ENCODE results near the gene TROAP. TPM values are rescaled to one million over a fixed set of nuclear protein-coding genes. Genes with fewer than 3 reads are reported as not detected.
"Not testable (repeated sequence)": the region's sequence is repeated elsewhere in the genome, so short reads cannot be mapped to it uniquely, and the experiment has no call there.

The TROAP gene
- total RNA-seq, 1 donor from 2014 or later, result 0.66 TPM

DNA sequence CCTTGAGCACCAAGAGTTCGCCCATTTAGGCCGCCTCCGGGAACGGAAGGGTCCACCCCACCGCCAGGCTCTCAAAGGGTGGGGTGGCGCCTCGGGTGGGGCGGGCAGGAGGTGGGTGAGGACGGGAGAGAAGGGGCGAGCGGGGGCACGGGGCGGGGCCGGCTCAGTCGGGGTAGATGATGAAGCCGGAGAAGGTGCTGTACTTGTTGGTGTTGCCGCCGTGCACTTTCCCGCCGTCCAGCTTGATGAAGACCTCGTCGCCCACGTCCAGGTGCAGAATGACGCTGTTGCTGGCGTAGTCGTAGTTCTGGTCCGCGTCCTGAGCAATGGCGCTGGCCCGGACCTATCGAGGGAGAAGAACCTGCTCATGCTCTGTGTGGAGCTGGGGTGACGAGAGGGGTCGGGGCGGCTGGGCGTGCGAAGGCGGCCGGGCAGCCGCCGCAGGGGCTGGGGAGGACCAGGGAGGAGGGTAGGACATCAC is 9.9 kb downstream of the TROAP start:
- DNase-seq, result no peak
- H3K9me3 ChIP-seq (replicated peaks), result no peaks in the 10 kb centered on the region
- intact Hi-C loops (cut with micrococcal nuclease), result no loop called here
- H3K4me3 ChIP-seq, result peak overlapping the region; percentile 13
- H3K27ac ChIP-seq (replicated peaks), result no peak overlapping the region
- peaks cover 20% of the 10 kb centered on the region for H3K4me1 ChIP-seq
- peaks cover 85% of the 10 kb centered on the region for H3K27me3 ChIP-seq (ENCODE audit: low read depth)
- H3K36me3 ChIP-seq, result no peaks in the 10 kb centered on the region
- TF ChIP-seq, protein P1, sequence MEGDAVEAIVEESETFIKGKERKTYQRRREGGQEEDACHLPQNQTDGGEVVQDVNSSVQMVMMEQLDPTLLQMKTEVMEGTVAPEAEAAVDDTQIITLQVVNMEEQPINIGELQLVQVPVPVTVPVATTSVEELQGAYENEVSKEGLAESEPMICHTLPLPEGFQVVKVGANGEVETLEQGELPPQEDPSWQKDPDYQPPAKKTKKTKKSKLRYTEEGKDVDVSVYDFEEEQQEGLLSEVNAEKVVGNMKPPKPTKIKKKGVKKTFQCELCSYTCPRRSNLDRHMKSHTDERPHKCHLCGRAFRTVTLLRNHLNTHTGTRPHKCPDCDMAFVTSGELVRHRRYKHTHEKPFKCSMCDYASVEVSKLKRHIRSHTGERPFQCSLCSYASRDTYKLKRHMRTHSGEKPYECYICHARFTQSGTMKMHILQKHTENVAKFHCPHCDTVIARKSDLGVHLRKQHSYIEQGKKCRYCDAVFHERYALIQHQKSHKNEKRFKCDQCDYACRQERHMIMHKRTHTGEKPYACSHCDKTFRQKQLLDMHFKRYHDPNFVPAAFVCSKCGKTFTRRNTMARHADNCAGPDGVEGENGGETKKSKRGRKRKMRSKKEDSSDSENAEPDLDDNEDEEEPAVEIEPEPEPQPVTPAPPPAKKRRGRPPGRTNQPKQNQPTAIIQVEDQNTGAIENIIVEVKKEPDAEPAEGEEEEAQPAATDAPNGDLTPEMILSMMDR (IDR thresholded peaks at IDR 0.05; ENCODE audit: borderline replicate concordance), result no peak

DNA sequence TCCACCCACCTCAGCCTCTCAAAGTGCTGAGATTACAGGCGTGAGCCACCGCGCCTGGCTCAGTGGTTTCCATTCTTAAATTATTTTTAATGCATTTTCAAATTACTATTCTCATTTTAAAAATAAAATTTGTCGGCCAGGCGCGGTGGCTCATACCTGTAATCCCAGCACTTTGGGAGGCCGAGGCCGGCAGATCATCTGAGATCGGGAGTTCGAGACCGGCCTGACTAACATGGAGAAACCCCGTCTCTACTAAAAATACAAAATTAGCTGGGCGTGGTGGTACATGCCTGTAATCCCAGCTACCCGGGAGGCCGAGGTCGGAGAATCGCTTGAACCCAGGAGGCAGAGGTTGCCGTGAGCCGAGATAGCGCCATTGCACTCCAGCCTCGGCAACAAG is 10.7 kb downstream of the TROAP start:
- H3K27ac ChIP-seq (replicated peaks); DNase-seq; H3K9me3 ChIP-seq (replicated peaks); intact Hi-C loops (cut with micrococcal nuclease); H3K36me3 ChIP-seq; H3K4me3 ChIP-seq: not testable (repeated sequence)
- Histone ChIP-seq H3K4me1 (peaks cover 20% of the 10 kb centered on the region), H3K27me3 (ENCODE audit: low read depth) (peaks cover 94% of the 10 kb centered on the region)

DNA sequence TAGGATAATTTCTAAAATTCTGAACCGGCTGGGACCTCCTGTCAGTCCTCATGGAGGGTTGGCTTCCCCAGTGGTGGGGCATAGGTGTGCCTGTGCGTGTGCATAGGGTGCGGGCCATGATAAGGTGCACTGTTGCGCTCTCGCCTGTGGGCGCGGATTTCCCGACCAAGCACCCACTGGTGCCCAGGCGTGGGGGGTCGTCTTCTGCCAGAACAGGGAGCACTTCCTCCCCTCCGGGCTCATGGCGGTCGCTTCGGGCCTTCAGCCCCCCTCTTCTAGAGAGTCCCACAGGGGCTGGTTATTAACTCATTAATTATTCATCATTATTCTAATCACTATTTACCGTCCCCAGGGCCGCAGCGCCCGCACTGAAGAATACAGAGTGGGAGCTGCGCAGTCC is 11.2 kb downstream of the TROAP start:
- Histone ChIP-seq H3K4me1 (peaks cover 20% of the 10 kb centered on the region), H3K27me3 (ENCODE audit: low read depth) (peaks cover 98% of the 10 kb centered on the region), H3K27ac (replicated peaks) (no peak overlapping the region), H3K4me3 (no peak overlapping the region), H3K9me3 (replicated peaks) (no peaks in the 10 kb centered on the region), H3K36me3 (no peaks in the 10 kb centered on the region)
- TF ChIP-seq, protein P1 (IDR thresholded peaks at IDR 0.05; ENCODE audit: borderline replicate concordance), result no peak
- intact Hi-C loops (cut with micrococcal nuclease), result no loop called here
- no peak for DNase-seq

DNA sequence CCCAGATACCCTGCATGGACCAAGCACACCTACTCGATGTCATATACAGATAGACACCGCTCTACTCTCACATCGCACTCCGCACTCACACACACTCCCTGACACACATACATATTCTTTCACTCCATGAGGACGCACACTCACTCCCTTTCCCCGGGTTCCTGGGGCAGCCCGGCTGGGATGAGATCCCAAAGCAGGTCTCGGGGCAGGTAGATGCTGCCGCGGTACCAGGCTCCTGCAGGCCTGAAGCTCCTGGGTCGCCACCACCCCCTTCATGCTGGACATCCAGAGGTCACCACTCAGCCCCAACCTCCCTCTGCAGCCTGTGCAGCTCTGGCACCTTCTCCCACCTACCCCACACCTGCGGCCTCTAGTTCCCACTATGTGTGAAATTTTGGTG is 11.6 kb downstream of the TROAP start:
- H3K9me3 ChIP-seq (replicated peaks), result no peaks in the 10 kb centered on the region
- H3K4me1 ChIP-seq, result peaks cover 20% of the 10 kb centered on the region
- H3K27me3 ChIP-seq (ENCODE audit: low read depth), result peaks cover 99% of the 10 kb centered on the region
- no peaks in the 10 kb centered on the region for H3K36me3 ChIP-seq
- no peak overlapping the region for H3K27ac ChIP-seq (replicated peaks)
- intact Hi-C loops (cut with micrococcal nuclease), result no loop called here
- H3K4me3 ChIP-seq, result no peak overlapping the region
- DNase-seq, result no peak
- TF ChIP-seq, protein P1 (IDR thresholded peaks at IDR 0.05; ENCODE audit: borderline replicate concordance), result no peak

DNA sequence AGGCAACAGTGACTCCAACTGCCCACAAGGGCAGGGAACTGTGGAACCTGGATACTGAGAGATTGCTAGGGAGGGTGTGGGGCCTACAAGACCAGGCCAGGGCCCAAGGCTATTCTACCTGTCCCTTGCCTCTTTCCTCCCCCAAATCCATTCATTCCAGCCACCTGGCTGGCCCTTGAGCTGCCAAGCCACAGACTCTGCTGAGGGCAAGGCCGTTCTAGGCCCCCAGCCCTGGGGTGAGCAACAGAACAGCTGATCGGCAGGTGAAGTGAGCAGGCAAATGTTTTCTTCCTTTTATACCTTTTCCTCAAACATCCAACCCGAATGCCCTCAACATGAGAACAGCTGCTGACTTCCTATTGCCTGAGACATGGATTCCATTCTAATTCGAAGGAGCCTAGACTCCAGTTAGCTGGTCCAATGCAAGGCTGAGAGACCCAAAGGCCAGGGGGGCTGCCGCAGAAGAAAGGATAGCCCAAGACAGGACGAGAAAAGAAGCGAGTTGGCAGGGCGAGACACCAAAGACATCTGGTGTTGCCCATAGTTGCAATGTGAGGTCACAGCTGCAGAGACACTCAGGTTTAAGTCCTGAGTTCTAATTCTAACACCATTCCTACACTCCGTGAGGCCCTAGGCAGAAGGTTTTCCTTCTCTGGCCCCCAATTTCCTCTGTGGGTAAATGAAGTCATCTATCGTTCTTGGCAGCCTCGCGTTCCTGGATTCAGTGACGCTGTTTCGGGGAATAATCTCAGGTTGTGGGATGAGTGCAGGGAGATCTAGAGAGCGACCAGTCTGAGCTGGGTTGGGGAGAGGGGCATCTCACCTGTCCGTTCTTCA is 12.3 kb downstream of the TROAP start:
- H3K4me1 ChIP-seq, result peaks cover 20% of the 10 kb centered on the region
- no peaks in the 10 kb centered on the region for H3K9me3 ChIP-seq (replicated peaks)
- no peaks in the 10 kb centered on the region for H3K36me3 ChIP-seq
- peaks cover 99% of the 10 kb centered on the region for H3K27me3 ChIP-seq (ENCODE audit: low read depth)
- no peak for DNase-seq
- H3K27ac ChIP-seq (replicated peaks), result no peak overlapping the region
- TF ChIP-seq, protein P1 (IDR thresholded peaks at IDR 0.05; ENCODE audit: borderline replicate concordance), result no peak
- intact Hi-C loops (cut with micrococcal nuclease), result no loop called here
- H3K4me3 ChIP-seq, result no peak overlapping the region

DNA sequence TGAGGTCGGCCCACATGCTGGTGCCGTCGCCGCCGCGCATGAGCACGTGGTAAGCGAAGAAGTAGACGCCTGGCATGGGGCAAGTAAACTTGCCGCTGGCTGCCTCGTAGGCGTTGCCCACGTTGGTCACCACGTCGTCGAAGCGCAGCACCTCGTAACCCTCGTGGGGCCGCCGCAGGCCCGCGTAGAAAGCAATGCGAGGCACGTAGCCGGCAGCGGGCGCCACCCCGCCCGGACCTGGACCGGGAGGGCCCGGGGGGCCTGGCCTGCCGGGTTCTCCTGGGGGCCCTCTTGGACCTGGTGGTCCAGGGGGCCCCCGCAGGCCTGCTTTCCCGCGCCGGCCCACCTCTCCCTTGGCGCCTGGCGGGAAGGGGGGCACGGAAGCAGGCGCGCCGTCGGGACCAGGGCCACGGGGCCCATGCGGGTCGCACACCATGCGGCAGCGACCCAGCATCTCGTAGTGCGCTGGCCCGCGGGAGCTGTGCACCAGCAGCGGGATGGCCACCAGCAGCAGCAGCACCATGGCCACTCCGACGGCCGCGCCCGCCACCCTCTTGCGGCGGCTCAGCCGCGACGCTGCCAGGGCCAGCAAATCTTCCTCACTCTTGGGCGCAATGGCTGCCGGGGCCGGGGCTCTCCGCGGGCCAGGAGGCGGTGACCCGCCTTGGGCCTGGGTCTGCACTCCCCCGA is 13.0 kb downstream of the TROAP start:
- Histone ChIP-seq H3K9me3 (replicated peaks) (no peaks in the 10 kb centered on the region), H3K36me3 (no peaks in the 10 kb centered on the region), H3K4me3 (peak overlapping the region; percentile 61), H3K27me3 (ENCODE audit: low read depth) (peaks cover 99% of the 10 kb centered on the region), H3K4me1 (peaks cover 20% of the 10 kb centered on the region), H3K27ac (replicated peaks) (no peak overlapping the region)
- TF ChIP-seq, protein P1 (IDR thresholded peaks at IDR 0.05; ENCODE audit: borderline replicate concordance), result no peak
- DNase-seq, result no peak
- intact Hi-C loops (cut with micrococcal nuclease), result no loop called here

Data from left ventricle myocardium inferior (tissue), 1 donor.